AG08396 (cell line): ENCODE data around the gene FRMD6.

Source experiments
- DNase-seq: peaks from one replicate; pipeline ENCODE4 v3.0.0; 2012; ENCODE audit warnings: low spot score, mixed read lengths

FRMD6 gene

GRCh38 chr14:51666826-51667225 is 15.1 kb downstream of the FRMD6 start:
- DNase-seq, result no peak

GRCh38 chr14:51668870-51669269 is 17.2 kb downstream of the FRMD6 start:
- no peak for DNase-seq

GRCh38 chr14:51674294-51675002 is 22.7 kb downstream of the FRMD6 start:
- DNase-seq, result no peak

- DNase-seq, result no peak
Measured at GRCh38 chr14:51676549-51676948, 24.8 kb downstream of the FRMD6 start.

- DNase-seq, result no peak
Measured at GRCh38 chr14:51677266-51677665, 25.6 kb downstream of the FRMD6 start.

- DNase-seq, result no peak
Measured at GRCh38 chr14:51677738-51678137, 26.0 kb downstream of the FRMD6 start.

- no peak for DNase-seq
Measured at GRCh38 chr14:51680031-51680430, 28.3 kb downstream of the FRMD6 start.

- no peak for DNase-seq
Measured at GRCh38 chr14:51681411-51681810, 29.7 kb downstream of the FRMD6 start.

GRCh38 chr14:51682411-51682810 is 30.7 kb downstream of the FRMD6 start:
- no peak for DNase-seq

- DNase-seq, result no peak
Measured at GRCh38 chr14:51684760-51685159, 33.0 kb downstream of the FRMD6 start.

GRCh38 chr14:51691176-51691575 is 39.5 kb downstream of the FRMD6 start:
- no peak for DNase-seq

GRCh38 chr14:51692646-51693045 is 40.9 kb downstream of the FRMD6 start:
- DNase-seq, result no peak

GRCh38 chr14:51697848-51698247 is 46.1 kb downstream of the FRMD6 start:
- DNase-seq, result no peak

GRCh38 chr14:51701951-51702350 is 50.2 kb downstream of the FRMD6 start:
- no peak for DNase-seq

- no peak for DNase-seq
Measured at GRCh38 chr14:51703787-51704186, 52.1 kb downstream of the FRMD6 start.

- DNase-seq, result no peak
Measured at GRCh38 chr14:51704545-51704944, 52.8 kb downstream of the FRMD6 start.

GRCh38 chr14:51707327-51707726 is 55.6 kb downstream of the FRMD6 start:
- no peak for DNase-seq

- no peak for DNase-seq
Measured at GRCh38 chr14:51711505-51711904, 59.8 kb downstream of the FRMD6 start.

- DNase-seq, result no peak
Measured at GRCh38 chr14:51715250-51715649, 63.5 kb downstream of the FRMD6 start.

- no peak for DNase-seq
Measured at GRCh38 chr14:51715742-51716141, 64.0 kb downstream of the FRMD6 start.

GRCh38 chr14:51716610-51717009 is 64.9 kb downstream of the FRMD6 start:
- no peak for DNase-seq

- DNase-seq, result no peak
Measured at GRCh38 chr14:51717766-51718165, 66.1 kb downstream of the FRMD6 start.

- no peak for DNase-seq
Measured at GRCh38 chr14:51719955-51720354, 68.2 kb downstream of the FRMD6 start.

GRCh38 chr14:51723990-51724389 is 72.3 kb downstream of the FRMD6 start:
- no peak for DNase-seq
